ENCODE results near the gene PITX1.

Gene PITX1

DNA sequence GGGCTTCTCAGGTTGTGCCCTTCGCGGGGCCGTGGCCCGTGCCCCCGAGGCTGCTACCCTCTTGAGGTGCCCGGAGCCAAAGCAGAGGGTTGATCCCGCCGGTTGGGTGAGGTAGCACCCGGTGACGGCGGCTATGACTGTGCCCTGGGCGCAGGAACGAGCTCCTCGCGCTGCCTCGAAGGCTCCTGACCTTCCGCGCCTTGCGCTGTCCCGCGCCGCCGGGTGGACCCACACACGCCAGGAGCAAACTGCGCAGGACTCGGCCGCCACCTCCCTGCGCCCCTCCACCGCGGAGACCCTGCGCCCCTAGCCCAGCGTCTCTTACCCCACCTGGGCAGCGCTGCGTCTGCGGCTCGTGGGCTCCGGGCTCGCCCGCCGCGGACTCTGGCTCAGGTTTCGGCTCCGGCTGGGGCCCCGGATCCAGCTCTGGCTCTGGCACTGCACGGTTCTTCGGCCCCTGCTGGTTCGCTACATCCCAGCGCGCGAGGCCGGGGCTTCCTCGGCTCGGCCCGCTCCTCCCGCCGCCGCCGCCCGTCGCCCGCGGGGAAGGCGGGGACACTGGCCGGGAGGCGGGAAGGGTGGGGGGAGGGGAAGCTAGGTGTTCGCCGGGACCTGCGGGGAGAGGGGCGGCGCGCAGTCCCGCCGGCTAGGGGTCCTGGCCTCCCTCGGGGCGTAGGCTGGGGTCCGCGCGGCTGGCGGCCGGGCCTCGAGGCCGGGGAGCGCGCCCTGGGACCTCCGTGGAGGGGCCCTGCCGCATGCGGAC is 5.4 kb upstream of the PITX1 start:
- Mint-ChIP-seq H3K4me3 (no peak overlapping the region), H3K36me3 (no peaks in the 10 kb centered on the region), H3K27ac (no peak overlapping the region)

DNA sequence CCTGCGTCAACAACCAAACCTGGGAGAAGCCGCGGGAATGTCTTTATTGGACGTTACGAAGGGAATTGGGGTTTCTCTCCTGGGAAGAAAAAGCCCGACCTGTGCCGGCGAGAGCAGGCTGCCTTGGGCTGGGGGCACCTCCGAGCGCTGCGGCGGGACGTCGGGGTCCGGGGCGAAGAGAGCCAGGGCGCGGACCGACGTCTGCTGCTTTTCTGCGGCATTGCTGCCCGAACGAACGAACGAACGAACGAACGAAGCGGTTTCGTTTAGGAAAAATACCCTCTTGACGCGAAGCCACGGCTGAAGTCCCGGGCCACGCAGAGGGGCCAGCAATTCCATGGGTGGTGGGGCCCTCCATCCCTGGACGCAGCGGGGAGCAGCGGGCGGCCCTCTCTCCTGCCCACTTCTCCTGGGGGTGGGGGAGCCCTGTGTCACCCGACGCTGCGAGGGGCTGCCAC is 4.8 kb upstream of the PITX1 start:
- peaks cover 19% of the 10 kb centered on the region for H3K4me1 Mint-ChIP-seq
- no peak overlapping the region for H3K4me3 Mint-ChIP-seq
- no peaks in the 10 kb centered on the region for H3K9me3 Mint-ChIP-seq
- H3K27ac Mint-ChIP-seq: no peak overlapping the region
- H3K36me3 Mint-ChIP-seq: no peaks in the 10 kb centered on the region
- peaks cover 53% of the 10 kb centered on the region for H3K27me3 Mint-ChIP-seq

More for the DNA sequence above, 5.4 kb upstream of the PITX1 start:
- Mint-ChIP-seq H3K27me3 (peaks cover 56% of the 10 kb centered on the region), H3K9me3 (no peaks in the 10 kb centered on the region), H3K4me1 (peaks cover 17% of the 10 kb centered on the region)

DNA sequence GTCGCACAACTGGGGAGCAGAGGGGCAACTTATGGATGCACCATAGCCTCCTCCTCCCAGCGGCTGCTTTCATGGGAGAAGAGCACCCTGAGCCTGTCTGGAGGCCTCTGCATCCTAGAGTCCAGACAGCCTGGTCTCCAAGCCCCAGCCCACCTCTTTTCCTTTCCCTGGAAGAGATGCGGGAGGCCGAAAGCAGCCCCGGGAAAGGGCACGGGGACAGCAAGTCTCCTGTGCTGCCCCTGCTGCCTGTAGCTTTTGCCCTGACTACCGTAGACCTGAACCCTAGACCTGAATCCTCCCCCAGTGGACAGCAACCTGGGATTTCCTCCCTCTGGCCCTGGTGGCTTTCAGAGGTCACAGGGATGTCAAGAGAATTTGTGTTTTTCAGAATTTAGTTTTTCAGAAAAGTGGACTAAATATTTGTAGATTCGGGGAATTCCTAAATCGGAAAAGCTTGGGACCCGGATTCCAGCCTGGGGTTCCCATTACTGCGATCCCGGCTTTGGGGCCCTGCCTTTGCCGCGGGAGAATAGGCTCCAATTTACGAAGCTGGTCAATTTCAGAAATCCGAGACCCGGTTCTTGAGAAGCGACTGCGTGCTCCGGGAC is 4.3 kb upstream of the PITX1 start:
- Mint-ChIP-seq H3K27ac (no peak overlapping the region), H3K36me3 (no peaks in the 10 kb centered on the region), H3K4me3 (peak overlapping the region; percentile 11), H3K4me1 (peaks cover 21% of the 10 kb centered on the region), H3K9me3 (no peaks in the 10 kb centered on the region), H3K27me3 (peaks cover 48% of the 10 kb centered on the region)

DNA sequence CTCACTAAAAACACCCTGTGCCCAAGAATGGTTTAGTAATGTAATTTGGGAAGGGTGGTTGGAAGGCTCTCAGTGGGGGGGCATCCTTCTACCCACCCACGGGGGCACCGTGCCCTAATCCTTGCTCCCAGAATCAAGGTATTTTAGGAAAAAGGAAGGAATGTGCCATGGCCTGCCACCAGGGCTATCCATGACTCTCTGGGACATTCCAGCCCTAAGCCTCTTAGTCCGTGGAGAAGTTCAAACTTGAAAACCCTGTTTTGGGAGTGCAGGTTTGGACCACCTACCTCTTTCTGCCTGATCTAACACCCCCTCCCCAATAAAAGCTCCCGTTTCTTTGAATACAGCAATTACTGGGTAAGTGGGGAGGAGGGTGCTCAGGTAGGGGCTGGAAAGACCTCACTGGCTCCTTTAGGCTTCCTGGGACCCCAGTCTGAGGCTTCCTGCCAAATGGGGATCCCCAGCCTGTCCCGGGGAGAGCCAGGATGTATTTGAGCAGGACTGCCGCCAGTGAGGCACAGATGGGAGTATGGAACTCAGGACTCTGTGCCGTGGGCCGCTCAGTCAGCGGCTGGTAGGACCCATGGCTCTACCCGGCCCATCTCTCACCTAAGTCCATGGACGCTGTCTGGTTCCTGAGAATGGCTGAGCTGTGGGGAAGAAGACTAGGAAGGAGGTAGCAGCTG is 3.6 kb upstream of the PITX1 start:
- peaks cover 47% of the 10 kb centered on the region for H3K27me3 Mint-ChIP-seq
- no peaks in the 10 kb centered on the region for H3K9me3 Mint-ChIP-seq
- H3K4me3 Mint-ChIP-seq: no peak overlapping the region

DNA sequence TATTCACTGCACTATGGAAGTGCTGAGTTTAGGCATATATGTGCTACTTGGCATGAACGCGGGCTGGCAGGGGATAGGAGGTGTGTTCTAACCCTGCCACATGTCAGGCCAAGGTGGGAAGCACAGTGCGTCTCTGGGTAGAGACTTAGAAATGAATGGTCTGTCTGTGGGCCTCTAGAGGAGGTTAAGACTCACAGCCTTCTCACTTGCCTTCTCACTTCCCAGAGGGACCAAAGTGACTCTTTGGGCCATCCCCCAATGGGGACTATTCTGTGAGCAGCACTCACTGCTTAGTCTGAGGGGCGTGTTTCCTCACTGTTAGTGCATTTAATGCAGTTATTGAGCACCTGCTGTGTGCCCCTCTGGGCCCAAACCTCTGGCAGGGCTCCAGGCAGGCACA is 2.4 kb upstream of the PITX1 start:
- no peak overlapping the region for H3K4me3 Mint-ChIP-seq

More for the DNA sequence above, 3.6 kb upstream of the PITX1 start:
- Mint-ChIP-seq H3K27ac (no peak overlapping the region), H3K36me3 (no peaks in the 10 kb centered on the region), H3K4me1 (peaks cover 25% of the 10 kb centered on the region)

DNA sequence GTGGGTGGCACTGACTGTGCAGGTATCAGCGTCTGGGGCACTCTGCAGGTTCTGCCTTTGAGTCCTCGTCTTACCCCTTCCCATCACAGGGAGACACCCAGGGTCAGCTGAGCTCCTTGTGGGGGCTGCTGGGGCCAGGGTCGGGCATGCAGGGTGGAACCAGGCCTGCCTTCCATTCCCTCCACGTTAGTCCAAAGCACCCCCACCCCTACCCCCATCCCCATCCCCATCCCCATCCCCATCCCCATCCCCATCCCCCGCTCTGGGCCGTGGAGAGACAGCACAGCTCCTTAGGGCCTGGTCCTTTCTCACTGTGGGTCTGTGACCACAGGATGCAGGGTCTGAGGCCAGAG is 1.6 kb upstream of the PITX1 start:
- Mint-ChIP-seq H3K27ac (no peak overlapping the region), H3K27me3 (peaks cover 51% of the 10 kb centered on the region), H3K4me3 (no peak overlapping the region), H3K4me1 (peaks cover 40% of the 10 kb centered on the region), H3K36me3 (no peaks in the 10 kb centered on the region), H3K9me3 (no peaks in the 10 kb centered on the region)

More for the DNA sequence above, 2.4 kb upstream of the PITX1 start:
- H3K27ac Mint-ChIP-seq: no peak overlapping the region
- no peaks in the 10 kb centered on the region for H3K9me3 Mint-ChIP-seq
- peaks cover 48% of the 10 kb centered on the region for H3K27me3 Mint-ChIP-seq
- peaks cover 34% of the 10 kb centered on the region for H3K4me1 Mint-ChIP-seq
- no peaks in the 10 kb centered on the region for H3K36me3 Mint-ChIP-seq

DNA sequence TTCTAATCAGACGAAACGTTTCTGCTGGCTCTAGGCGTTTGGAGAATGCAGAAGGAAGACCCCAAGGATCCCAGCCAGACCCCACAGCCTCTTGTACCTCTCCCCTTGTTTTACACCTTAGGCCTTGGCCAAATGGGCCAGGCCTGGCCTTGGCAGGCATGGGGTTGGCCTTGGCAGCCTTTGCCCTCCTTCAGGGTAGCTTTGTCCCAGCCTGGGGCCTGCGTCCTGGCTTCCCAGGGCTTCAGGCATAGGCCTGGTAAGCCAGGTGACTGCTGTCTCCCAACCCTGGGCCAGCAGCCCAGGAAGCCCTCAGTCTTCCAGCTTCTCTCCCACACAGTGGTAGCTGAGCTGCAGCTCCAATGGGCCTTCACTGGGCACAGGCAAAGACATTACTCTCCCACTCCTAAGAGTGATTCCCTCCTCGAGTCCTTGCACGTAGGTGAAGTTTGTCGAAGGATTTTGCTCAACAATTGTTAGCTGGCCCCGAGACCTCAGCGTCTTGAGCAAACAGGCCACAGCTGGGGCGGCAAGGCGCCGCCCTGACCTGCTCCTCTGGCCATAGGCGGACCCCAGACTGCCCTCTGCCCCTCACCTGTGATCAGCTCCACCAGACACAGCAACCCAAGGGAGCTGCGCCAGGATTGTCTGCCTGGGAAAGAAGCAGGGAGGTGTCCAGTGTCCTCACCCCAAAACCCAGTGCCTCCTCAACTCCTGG is 1.1 kb upstream of the PITX1 start:
- Mint-ChIP-seq H3K27ac (no peak overlapping the region), H3K4me1 (peaks cover 40% of the 10 kb centered on the region), H3K27me3 (peaks cover 51% of the 10 kb centered on the region), H3K36me3 (peaks cover 2% of the 10 kb centered on the region), H3K9me3 (no peaks in the 10 kb centered on the region), H3K4me3 (peak overlapping the region; percentile 85)

DNA sequence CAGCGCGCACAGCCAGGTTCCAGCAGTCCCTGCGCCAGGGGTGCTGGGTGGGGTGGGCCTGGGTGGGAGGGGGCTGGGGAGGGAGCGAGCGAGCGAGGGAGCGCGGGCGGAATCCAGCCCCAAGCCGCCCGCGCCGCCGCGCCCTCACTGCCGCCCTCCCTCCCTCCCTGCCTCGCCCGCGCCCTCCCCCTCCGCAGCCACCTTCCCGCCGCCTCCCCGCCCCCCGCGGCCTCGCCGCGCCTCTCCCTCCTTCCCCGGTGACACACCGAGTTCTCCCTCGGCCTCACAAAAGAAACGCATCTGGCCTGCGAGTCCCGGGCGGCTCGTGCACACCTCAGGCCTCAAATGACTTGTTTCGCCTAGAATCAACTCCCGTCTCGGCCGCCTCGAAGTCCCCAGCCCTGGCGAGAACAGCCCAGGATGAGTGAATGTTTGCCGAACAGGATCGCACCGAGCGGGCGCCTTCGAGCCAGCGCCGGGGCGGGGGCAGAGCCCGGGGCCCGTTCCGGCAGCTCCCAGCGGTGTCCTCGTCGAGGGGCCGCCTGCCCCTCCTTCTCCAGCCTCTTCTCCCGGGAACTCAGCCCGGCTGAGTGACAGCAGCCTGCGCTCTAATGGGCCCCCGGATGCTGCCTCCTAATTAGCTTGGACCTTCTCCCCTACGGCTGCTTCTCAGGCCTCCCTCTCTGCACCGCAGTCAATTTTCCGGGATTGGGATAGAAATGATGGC is 371 bp upstream of the PITX1 start:
- H3K4me3 Mint-ChIP-seq: peak overlapping the region; percentile 85
- H3K27me3 Mint-ChIP-seq: peaks cover 56% of the 10 kb centered on the region
- peaks cover 6% of the 10 kb centered on the region for H3K36me3 Mint-ChIP-seq
- peaks cover 4% of the 10 kb centered on the region for H3K9me3 Mint-ChIP-seq
- no peak overlapping the region for H3K27ac Mint-ChIP-seq
- H3K4me1 Mint-ChIP-seq: peaks cover 45% of the 10 kb centered on the region

DNA sequence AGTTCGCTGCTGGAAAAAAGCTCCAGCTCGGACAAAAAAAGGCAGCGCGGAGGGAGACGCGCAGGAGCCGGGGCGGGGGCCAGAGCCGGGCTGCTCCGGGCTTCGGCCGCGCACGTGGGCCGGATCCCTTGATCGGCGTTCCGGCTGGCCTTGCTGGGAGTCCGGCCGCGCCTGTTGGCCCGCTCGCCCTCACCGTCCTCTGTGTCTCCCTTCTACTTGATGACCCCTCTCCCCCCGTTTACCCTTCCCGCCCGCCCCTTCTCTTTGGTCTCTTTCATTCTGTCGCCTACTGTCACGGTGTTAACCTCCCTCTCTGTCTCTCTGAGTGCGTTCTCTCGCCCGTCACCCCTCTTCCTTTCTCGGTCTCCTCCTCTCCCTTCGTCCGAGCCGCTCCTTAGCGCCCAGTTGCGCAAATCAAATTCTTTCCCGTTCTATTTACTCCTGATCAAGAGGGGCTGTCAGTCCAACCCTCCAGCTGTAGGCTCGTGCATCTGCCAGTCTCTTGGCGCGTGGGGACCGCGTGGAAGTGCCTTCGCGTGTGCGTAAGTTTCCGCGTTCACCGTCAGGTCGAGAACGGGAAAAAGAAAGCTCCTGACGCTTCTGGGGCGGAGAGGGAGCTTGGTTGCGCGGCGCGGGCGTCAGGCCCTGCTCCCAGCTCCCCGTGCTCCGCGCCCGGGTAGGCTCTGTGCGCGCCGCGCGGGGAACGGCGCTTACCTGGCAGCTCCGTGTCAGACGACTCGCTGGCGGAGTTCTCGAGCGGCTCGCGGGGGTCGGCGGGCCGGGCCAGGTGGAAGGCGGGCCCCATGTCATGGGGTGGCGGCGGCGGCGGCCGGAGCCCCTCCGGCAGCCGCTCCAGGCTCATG is 798 bp downstream of the PITX1 start:
- Mint-ChIP-seq H3K27ac (no peak overlapping the region), H3K4me1 (peaks cover 45% of the 10 kb centered on the region), H3K36me3 (peaks cover 9% of the 10 kb centered on the region), H3K27me3 (peaks cover 54% of the 10 kb centered on the region), H3K4me3 (peak overlapping the region; percentile 80), H3K9me3 (peaks cover 4% of the 10 kb centered on the region)

DNA sequence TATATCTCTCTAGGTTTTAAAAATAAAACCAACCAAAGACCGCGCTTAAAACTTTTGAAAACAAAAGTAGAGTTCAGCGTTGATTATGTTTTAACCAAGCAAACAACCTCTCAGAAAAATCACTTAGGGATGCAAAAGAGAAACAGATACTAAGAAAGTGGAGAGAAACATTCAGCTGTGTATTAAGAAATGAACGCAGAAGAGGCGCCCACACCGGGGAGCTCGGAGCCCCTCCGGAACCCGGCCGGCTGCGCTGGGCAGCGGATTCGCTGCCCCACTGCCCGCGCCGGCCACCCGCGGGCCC is 1.4 kb downstream of the PITX1 start:
- peaks cover 4% of the 10 kb centered on the region for H3K9me3 Mint-ChIP-seq
- H3K27me3 Mint-ChIP-seq: peaks cover 49% of the 10 kb centered on the region
- peaks cover 44% of the 10 kb centered on the region for H3K4me1 Mint-ChIP-seq
- H3K27ac Mint-ChIP-seq: no peak overlapping the region
- peaks cover 9% of the 10 kb centered on the region for H3K36me3 Mint-ChIP-seq
- H3K4me3 Mint-ChIP-seq: peak overlapping the region; percentile 69

DNA sequence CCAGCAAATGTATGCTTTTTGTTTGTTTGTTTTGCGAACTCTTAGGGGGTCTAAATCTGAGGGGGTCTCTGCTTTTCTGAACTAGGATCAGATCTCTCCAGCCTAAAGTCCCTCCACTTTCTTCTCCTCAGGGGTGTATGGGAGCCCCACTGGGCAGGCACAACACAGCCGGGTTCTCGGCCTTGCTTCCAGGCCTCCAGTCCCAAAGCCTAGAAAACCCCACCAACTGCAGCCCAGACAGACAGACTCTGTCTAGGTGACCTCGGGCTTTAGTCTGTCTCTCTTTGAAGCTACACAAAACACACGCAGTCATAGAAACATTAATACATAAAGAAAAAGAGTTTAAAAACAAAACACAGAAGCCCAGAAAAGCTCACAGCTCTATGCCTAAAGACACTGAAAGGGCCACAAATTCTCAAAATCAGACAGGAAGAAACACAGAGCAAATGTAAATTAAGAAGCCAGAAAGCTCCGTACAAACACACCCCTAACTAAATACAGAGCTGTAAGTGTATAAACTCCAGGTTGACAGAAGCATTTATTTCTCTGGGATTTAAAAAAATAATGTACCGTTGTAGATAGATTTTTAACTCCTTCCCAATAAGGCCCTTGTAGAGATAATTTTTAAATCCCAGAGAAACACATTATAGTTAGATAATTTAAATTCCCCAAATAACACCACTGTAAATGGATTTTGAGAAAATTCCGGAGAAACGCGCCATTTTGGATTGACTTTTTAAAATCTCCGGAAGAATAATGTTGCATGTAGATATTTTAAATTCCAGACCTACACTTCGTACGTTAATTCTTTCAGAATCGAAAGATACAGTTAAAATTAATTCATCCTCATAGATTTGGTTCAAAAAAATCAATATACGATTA is 2.0 kb downstream of the PITX1 start:
- Mint-ChIP-seq H3K4me1 (peaks cover 44% of the 10 kb centered on the region), H3K36me3 (peaks cover 9% of the 10 kb centered on the region), H3K27ac (no peak overlapping the region), H3K27me3 (peaks cover 51% of the 10 kb centered on the region), H3K4me3 (peak overlapping the region; percentile 69), H3K9me3 (peaks cover 4% of the 10 kb centered on the region)

DNA sequence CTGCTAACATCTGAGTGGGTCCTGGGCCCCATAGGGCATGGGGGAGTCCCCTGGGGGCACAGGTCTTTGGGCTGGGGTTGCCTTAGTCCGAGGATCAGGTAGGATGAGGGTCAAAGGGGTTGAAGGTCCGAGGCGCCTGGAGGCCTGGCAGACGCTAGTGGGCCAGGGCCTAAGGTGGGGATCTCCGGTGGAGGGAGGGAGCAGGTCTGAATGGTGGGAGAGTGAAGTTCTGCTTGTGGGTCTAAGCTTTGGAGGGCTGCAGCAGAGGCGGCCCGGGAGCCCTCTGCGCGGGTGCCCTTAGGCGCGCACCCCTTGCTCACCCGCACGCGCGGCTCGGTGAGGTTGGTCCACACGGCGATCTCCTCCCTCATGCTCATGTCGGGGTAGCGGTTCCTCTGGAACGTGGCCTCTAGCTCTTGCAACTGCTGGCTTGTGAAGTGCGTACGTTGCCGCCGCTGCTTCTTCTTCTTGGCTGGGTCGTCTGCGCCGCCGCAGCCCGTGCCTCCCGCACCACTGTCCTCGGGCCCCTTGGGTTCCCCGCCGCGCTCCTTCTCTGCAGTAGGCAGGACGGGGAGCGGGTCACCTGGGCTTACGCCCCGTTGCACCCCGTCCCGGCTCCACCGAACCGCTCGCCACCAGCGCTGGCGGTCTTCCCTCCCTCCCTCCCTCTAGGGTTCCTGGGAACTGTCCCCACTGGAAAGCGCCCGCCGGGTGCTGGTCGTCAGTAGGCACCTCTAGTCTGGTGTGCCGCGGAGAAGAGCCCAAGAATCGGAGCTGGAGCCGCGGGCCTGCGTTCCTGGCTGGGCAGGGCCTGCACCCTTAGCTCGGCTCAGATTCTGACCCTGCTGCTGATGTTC is 2.8 kb downstream of the PITX1 start:
- peaks cover 44% of the 10 kb centered on the region for H3K4me1 Mint-ChIP-seq
- H3K36me3 Mint-ChIP-seq: peaks cover 9% of the 10 kb centered on the region
- peaks cover 4% of the 10 kb centered on the region for H3K9me3 Mint-ChIP-seq
- peaks cover 51% of the 10 kb centered on the region for H3K27me3 Mint-ChIP-seq
- H3K27ac Mint-ChIP-seq: no peak overlapping the region
- peak overlapping the region; percentile 20 for H3K4me3 Mint-ChIP-seq
